Transverse colon (tissue), 4 donors: ENCODE data around the gene HHATL.

Experiments
- POLR2A ChIP-seq: fragments of 450-650 bp; IDR thresholded peaks from one replicate; pipeline ENCODE4 v1.6.1; 2016; ENCODE audit warnings: antibody characterized with exemption, mild to moderate bottlenecking, moderate library complexity
- POLR2AphosphoS5 ChIP-seq, 3 donors: sonication (generic); formaldehyde crosslinking; IDR thresholded peaks; one replicate each; pipeline ENCODE4 v1.6.1; 2016; ENCODE audit warnings: antibody characterized with exemption in 3 of 3
- TF ChIP-seq, protein P1 (sequence below), 5 experiments: fragments of 200-600 bp in 3 of 5; fragments of 450-650 bp in 2 of 5; sonication (generic) in 3 of 5; IDR thresholded peaks; 1 replicate in 2 of 5; 2 replicates in 3 of 5; pipeline ENCODE4 v1.5.1; 2016 to 2017; ENCODE audit warnings: antibody characterized with exemption in 5 of 5, inconsistent platforms in 3 of 5, mild to moderate bottlenecking in 2 of 5, moderate library complexity in 1 of 5

DNA sequence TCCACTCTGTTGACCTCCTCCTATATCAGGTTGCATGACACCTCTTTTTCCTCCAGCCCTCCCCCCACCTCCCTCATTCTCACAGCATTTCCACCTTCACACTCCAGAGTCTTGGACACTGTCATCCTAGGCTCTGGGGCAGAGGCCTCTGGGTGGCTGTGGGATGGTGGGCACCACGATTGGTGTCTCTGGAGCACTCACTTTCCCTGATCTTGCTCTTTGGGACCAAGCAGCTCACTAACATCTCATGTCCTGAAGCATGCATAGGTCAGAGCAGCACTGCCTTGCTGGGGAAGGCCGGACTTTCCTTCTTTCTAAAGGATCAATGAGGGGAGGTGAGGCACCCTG, 34.2 kb downstream of the HHATL start:
- TF ChIP-seq, protein P1, sequence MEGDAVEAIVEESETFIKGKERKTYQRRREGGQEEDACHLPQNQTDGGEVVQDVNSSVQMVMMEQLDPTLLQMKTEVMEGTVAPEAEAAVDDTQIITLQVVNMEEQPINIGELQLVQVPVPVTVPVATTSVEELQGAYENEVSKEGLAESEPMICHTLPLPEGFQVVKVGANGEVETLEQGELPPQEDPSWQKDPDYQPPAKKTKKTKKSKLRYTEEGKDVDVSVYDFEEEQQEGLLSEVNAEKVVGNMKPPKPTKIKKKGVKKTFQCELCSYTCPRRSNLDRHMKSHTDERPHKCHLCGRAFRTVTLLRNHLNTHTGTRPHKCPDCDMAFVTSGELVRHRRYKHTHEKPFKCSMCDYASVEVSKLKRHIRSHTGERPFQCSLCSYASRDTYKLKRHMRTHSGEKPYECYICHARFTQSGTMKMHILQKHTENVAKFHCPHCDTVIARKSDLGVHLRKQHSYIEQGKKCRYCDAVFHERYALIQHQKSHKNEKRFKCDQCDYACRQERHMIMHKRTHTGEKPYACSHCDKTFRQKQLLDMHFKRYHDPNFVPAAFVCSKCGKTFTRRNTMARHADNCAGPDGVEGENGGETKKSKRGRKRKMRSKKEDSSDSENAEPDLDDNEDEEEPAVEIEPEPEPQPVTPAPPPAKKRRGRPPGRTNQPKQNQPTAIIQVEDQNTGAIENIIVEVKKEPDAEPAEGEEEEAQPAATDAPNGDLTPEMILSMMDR (IDR thresholded peaks at IDR 0.05), result no peak
- TF ChIP-seq POLR2A, result no peak
- TF ChIP-seq POLR2AphosphoS5 (IDR thresholded peaks at IDR 0.05), result no peak
